ENCODE measurements around the gene PTPRM.

GRCh38 chr18:7872569-7872968 lies 305.5 kb downstream of the PTPRM start:
- TF ChIP-seq JUN (CRISPR knock-in tag; IDR thresholded peaks at IDR 0.05) (no peak), CTCF (IDR thresholded peaks at IDR 0.05) (no peak), TEAD4 (CRISPR knock-in tag; IDR thresholded peaks at IDR 0.05) (no peak)
